Common myeloid progenitor, CD34-positive (primary cell): ENCODE data around the gene MYO19. TPM values are rescaled to one million over a fixed set of nuclear protein-coding genes. Genes with fewer than 3 reads are reported as not detected.

Source experiments
- CTCF ChIA-PET: fragments of 350-600 bp; sonication (Branson Sonifier 250); formaldehyde crosslinking; loops from one replicate; lab custom pipeline; 2021; ENCODE audit warnings: antibody characterized with exemption; lab: Charles Lee
- POLR2A ChIA-PET: fragments of 350-600 bp; sonication (Branson Sonifier 250); formaldehyde crosslinking; loops from one replicate; lab custom pipeline; 2021; ENCODE audit warnings: antibody characterized with exemption; lab: Charles Lee
- DNase-seq, 3 donors: peaks; one replicate each; pipeline versions ENCODE4 v3.0.0 to v3.0.0-alpha.2; 2013
- H3K27ac ChIP-seq, 2 experiments: 1 replicate in 1 of 2; 2 replicates in 1 of 2; pipeline ENCODE4 v1.7.0; 2013; ENCODE audit warnings: inconsistent platforms in 2 of 2, low read length in 2 of 2, mild to moderate bottlenecking in 2 of 2, low read depth in 1 of 2, moderate library complexity in 1 of 2; ENCODE audit not compliant: severe bottlenecking in 2 of 2, insufficient read depth in 1 of 2, poor library complexity in 1 of 2
- H3K27me3 ChIP-seq, 5 experiments: replicated peaks in 2 of 5; 1 replicate in 3 of 5; 2 replicates in 2 of 5; pipeline versions ENCODE4 v1.6.1 to v1.7.0; 2013; ENCODE audit warnings: low read length in 4 of 5, mild to moderate bottlenecking in 2 of 5, moderate library complexity in 2 of 5, inconsistent platforms in 1 of 5; ENCODE audit not compliant: insufficient read depth in 5 of 5, control insufficient read depth in 4 of 5
- H3K36me3 ChIP-seq, 4 experiments: 1 replicate in 2 of 4; 2 replicates in 2 of 4; pipeline versions ENCODE4 v1.6.1 to v1.7.0; 2013; ENCODE audit warnings: low read length in 3 of 4, control low read depth in 1 of 4, mild to moderate bottlenecking in 1 of 4; ENCODE audit not compliant: control insufficient read depth in 4 of 4, insufficient read depth in 4 of 4
- H3K4me1 ChIP-seq, 4 experiments: 1 replicate in 3 of 4; 2 replicates in 1 of 4; pipeline versions ENCODE4 v1.6.1 to v1.7.1; 2013; ENCODE audit warnings: low read length in 3 of 4, mild to moderate bottlenecking in 3 of 4, control low read depth in 1 of 4, inconsistent platforms in 1 of 4, moderate library complexity in 1 of 4; ENCODE audit not compliant: control insufficient read depth in 4 of 4, insufficient read depth in 4 of 4; ENCODE audit errors: control extremely low read depth in 1 of 4
- H3K4me3 ChIP-seq, 7 experiments: 1 replicate in 4 of 7; 2 replicates in 3 of 7; pipeline versions ENCODE4 v1.5.1 to v1.7.0; 2013; ENCODE audit warnings: mild to moderate bottlenecking in 7 of 7, low read length in 6 of 7, moderate library complexity in 6 of 7, inconsistent platforms in 2 of 7, low read depth in 2 of 7, control low read depth in 1 of 7; ENCODE audit not compliant: insufficient read depth in 4 of 7, control insufficient read depth in 1 of 7; ENCODE audit errors: extremely low read depth in 1 of 7
- H3K9me3 ChIP-seq, 5 experiments: 1 replicate in 4 of 5; 2 replicates in 1 of 5; pipeline versions ENCODE4 v1.6.1 to v1.7.1; 2013; ENCODE audit warnings: low read length in 4 of 5, mild to moderate bottlenecking in 2 of 5, inconsistent platforms in 1 of 5, low read depth in 1 of 5, moderate library complexity in 1 of 5; ENCODE audit not compliant: control insufficient read depth in 4 of 5, insufficient read depth in 2 of 5; ENCODE audit errors: control extremely low read depth in 1 of 5
- WGBS: methylation state at CpG from one replicate; pipeline ENCODE4 v1.1.5; 2013; ENCODE audit not compliant: insufficient coverage; 5-methylcytosine and 5-hydroxymethylcytosine counted together
- polyA plus RNA-seq: library from polyadenylated mRNA; unstranded; fragments of 120-200 nt; gene quantifications from one replicate; pipeline ENCODE4 v1.2.1, GENCODE V29; 2013

Gene MYO19, protein sequence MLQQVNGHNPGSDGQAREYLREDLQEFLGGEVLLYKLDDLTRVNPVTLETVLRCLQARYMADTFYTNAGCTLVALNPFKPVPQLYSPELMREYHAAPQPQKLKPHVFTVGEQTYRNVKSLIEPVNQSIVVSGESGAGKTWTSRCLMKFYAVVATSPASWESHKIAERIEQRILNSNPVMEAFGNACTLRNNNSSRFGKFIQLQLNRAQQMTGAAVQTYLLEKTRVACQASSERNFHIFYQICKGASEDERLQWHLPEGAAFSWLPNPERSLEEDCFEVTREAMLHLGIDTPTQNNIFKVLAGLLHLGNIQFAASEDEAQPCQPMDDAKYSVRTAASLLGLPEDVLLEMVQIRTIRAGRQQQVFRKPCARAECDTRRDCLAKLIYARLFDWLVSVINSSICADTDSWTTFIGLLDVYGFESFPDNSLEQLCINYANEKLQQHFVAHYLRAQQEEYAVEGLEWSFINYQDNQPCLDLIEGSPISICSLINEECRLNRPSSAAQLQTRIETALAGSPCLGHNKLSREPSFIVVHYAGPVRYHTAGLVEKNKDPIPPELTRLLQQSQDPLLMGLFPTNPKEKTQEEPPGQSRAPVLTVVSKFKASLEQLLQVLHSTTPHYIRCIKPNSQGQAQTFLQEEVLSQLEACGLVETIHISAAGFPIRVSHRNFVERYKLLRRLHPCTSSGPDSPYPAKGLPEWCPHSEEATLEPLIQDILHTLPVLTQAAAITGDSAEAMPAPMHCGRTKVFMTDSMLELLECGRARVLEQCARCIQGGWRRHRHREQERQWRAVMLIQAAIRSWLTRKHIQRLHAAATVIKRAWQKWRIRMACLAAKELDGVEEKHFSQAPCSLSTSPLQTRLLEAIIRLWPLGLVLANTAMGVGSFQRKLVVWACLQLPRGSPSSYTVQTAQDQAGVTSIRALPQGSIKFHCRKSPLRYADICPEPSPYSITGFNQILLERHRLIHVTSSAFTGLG
- 32.3 TPM for polyA plus RNA-seq

DNA sequence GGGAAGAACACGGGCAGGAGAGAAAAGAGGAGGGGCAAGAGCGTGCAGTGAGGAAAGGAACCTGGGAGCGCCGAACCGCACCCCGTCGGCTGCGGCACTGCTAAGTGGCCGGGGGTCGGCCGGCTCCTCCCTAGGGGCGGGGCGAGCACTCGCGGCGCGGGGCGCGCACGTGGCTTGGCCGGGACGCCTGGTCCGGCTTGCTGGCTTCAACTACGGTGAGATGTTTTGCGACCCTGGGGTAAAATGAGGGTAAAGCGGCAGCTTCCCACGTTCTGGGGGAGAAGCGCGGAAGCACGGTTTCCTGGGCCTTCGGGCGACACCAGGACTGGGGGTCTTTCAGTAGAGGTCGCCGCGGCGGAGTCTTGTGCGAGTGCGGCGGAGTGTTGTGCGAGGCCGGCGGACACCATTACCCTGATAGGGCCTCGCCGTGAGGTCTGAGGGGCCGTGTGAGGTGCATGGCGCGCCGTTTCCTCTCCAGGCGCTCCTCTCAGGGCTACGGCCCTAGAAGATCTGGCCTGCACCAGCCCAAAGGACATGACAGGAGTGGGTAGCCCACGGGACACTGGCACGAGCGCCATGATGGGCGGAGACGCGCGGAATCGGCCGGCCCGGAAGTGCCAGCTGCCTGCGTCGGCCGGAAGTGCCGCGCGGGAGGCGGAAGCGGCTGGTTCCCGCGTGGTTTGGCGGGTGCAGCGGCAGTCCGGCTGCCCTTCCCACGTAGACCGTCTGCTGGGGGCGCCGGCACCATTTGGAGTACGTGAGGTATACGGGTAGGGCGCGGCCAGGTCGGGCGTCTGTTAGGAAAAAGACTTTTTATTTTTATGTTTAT lies at the start of gene MYO19, which contains the start of gene PIGW:
TSS of gene MYO19 (minus strand) at position 29 of the 829 bp plus-strand sequence. CDS start 2,330 bp downstream, outside the sequence.
TSS of gene PIGW (plus strand) at position 148 of the 829 bp plus-strand sequence. CDS start 2,115 bp downstream, outside the sequence.
- CTCF ChIA-PET: interaction anchor here (0.7 to 3.2 kb wide), 5 partner anchors 10 to 67 kb away, joined by 3 to 17 read pairs (median 5); partner anchors contain the start of gene MRM1
- H3K27me3 ChIP-seq: no peaks in the 10 kb centered on the region
- peaks cover 5 to 50% (median 16%) of the 10 kb centered on the region in 4 experiments for H3K36me3 ChIP-seq
- peak within 1 kb of the TSS; percentile 54 to 96 (median 87) for H3K4me3 ChIP-seq
- peak within 1 kb of the TSS; percentile 80 to 93 for H3K27ac ChIP-seq
- peak; percentile 91 to 94 (median 93) for DNase-seq
- no peaks in the 10 kb centered on the region for H3K9me3 ChIP-seq
- peaks cover 3 to 22% (median 16%) of the 10 kb centered on the region in 4 experiments for H3K4me1 ChIP-seq
- POLR2A ChIA-PET: interaction anchor here (0.6 to 3.2 kb wide), 3 partner anchors 10 to 23 kb away, joined by 3 to 30 read pairs (median 4); partner anchors contain the start of gene GGNBP2
- WGBS: under 1% methylated on average over 75 of the region's 83 CpGs

DNA sequence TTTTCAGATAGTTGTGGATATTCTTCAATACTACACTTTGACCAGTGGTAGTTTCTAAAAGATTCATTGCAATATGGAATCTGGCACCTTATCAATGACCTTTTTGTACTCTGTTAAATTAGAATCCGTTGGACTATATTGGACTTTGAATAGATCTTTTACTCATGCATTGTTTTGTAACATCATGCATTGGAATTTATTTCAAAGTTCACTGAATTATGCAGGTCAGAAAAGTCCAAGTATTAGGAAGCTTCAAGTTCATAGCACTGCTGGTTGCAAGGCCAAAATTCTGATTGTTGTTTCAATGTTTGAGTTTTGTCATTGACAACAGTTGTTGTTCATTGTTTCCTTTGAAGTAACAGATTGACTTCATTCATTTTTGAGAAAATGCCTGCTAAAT lies 49.1 kb upstream of the MYO19 start:
- Histone ChIP-seq H3K4me3 (no peak overlapping the region), H3K27ac (no peak overlapping the region), H3K36me3 (peaks cover 27 to 78% (median 55%) of the 10 kb centered on the region in 4 experiments), H3K9me3 (no peaks in the 10 kb centered on the region), H3K4me1 (peaks cover 0 to 1% (median 0%) of the 10 kb centered on the region in 4 experiments), H3K27me3 (no peaks in the 10 kb centered on the region)
- no peak for DNase-seq
- WGBS: no CpG with 5 or more reads among the region's 1 CpG
- POLR2A ChIA-PET: no interaction called here
- CTCF ChIA-PET: interaction anchor here (1.4 kb wide), 1 partner anchor 18 kb away, joined by 4 read pairs; the partner anchor contains the start of gene MRM1

DNA sequence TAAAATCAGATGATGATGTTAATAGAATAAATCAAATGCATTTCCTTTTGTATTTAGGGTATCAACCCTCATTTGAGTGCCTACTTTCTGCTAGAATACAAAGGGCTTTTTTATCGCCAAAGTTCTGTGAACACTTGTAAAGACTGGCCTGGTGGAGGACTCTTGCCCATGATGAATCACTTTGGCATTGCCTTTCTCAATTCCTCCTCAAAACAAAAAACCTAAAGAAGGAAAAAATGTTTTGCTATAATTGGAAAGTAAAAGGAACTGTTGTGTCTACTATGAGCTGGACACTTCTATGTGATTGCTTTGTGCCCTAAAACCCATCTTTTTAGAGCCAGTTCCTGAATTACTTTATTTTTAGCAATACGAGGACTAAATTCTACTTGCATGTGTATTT lies 44.0 kb upstream of the MYO19 start:
- H3K27ac ChIP-seq: no peak overlapping the region
- no peaks in the 10 kb centered on the region for H3K27me3 ChIP-seq
- ChIA-PET POLR2A (no interaction called here), CTCF (no interaction called here)
- H3K9me3 ChIP-seq: no peaks in the 10 kb centered on the region
- peaks cover 25 to 70% (median 45%) of the 10 kb centered on the region in 4 experiments for H3K36me3 ChIP-seq
- WGBS: no CpG with 5 or more reads among the region's 2 CpGs
- no peak for DNase-seq
- H3K4me1 ChIP-seq: no peaks in the 10 kb centered on the region
- no peak overlapping the region for H3K4me3 ChIP-seq

DNA sequence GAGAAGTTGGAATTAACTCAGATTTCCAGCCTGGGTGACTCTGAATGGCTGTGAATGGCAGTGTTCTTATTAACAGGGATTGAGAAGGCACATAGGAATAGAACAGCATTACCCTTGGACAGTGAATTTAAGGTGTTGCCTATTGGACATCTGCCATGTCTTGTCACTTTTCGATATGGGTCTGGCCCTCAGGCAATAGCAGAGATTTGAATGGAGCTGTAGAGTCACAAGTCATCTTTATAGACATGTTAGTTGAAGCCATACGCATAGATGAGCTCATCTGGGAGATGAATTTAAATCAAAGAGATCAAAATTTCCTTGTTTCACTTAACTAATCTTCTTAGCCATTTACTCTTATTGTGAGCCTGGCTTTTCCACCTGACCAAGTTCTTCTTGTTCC lies 42.1 kb upstream of the MYO19 start:
- CTCF ChIA-PET: interaction anchor here (1.1 kb wide), 1 partner anchor 12 kb away, joined by 3 read pairs; no protein-coding TSS in a partner anchor
- POLR2A ChIA-PET: no interaction called here

DNA sequence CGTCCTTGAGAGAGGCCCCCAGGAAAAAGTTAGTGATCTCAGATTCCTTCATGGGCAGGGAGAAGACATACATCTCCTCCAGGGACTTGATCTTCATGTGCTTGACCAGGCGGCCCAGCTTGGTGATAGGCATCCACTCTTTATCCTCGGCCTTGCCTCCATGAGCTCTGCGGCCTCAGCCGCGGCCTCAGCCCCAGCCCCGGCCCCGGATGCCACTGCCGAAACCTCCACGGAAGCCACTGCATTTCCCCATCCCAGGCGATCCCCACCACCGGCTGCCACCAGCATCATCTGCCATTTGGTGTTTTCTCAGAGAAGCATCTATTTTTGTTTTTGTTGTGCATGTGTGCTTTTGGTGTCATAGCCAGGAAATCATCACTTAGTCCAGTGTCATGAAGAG lies 40.4 kb upstream of the MYO19 start:
- ChIA-PET CTCF (no interaction called here), POLR2A (no interaction called here)
- no peak for DNase-seq
- no peak overlapping the region for H3K4me3 ChIP-seq
- over 99% methylated on average over 11 of the region's 12 CpGs for WGBS
- H3K27ac ChIP-seq: no peak overlapping the region
- H3K36me3 ChIP-seq: peaks cover 22 to 66% (median 43%) of the 10 kb centered on the region in 4 experiments
- H3K27me3 ChIP-seq: no peaks in the 10 kb centered on the region
- H3K4me1 ChIP-seq: no peaks in the 10 kb centered on the region
- no peaks in the 10 kb centered on the region for H3K9me3 ChIP-seq

More for the DNA sequence above, 42.1 kb upstream of the MYO19 start:
- no peaks in the 10 kb centered on the region for H3K27me3 ChIP-seq
- H3K4me1 ChIP-seq: no peaks in the 10 kb centered on the region
- H3K27ac ChIP-seq: no peak overlapping the region
- DNase-seq: no peak
- 100% methylated on average over 1 of the region's 2 CpGs for WGBS
- H3K36me3 ChIP-seq: peaks cover 25 to 69% (median 48%) of the 10 kb centered on the region in 4 experiments
- no peaks in the 10 kb centered on the region for H3K9me3 ChIP-seq
- no peak overlapping the region for H3K4me3 ChIP-seq

DNA sequence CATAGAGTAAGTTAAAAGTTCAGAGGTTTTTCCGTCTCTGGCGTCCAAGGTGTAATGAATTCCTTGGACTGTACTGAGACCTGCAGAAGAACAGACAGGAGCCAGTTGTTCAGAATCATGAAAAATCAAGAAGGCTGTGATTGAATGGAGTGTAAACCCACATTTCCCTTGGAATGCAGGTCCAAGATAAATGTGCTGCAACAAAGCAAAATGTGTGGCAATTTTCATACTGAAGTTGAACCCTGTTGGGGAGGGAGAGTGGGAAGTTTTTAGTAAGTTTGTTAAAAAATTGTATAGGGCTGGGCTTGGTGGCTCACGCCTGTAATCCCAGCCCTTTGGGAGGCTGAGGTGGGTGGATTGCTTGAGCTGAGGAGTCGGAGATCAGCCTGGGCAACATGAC lies 31.4 kb upstream of the MYO19 start:
- WGBS: 100% methylated on average over 2 of the region's 4 CpGs
- H3K4me1 ChIP-seq: no peaks in the 10 kb centered on the region
- CTCF ChIA-PET: interaction anchor here (1.4 to 1.5 kb wide), 3 partner anchors 14 to 30 kb away, joined by 3 read pairs; no protein-coding TSS in a partner anchor
- peaks cover 20 to 73% (median 43%) of the 10 kb centered on the region in 4 experiments for H3K36me3 ChIP-seq
- H3K4me3 ChIP-seq: no peak overlapping the region
- no peak for DNase-seq
- no peaks in the 10 kb centered on the region for H3K9me3 ChIP-seq
- no peaks in the 10 kb centered on the region for H3K27me3 ChIP-seq
- no peak overlapping the region for H3K27ac ChIP-seq
- POLR2A ChIA-PET: no interaction called here
